GM23338 (cell line): ENCODE data around the gene TRAF4. TPM values are rescaled to one million over a fixed set of nuclear protein-coding genes. Genes with fewer than 3 reads are reported as not detected.
A peak's percentile ranks its signal among the peaks of the same experiment; 100 is the strongest.

Experiments used
- ATAC-seq: fragments of 200-7000 bp; cut with Tn5 transposase; 3 replicates; pipeline ENCODE4 v1.9.1; 2020
- DNase-seq: peaks from one replicate; pipeline ENCODE4 v3.0.0-alpha.2; 2015; ENCODE audit warnings: low spot score
- H2AFZ ChIP-seq: fragments of 200-600 bp; sonication (generic); 2 replicates; pipeline ENCODE4 v1.8.0; 2016; ENCODE audit warnings: antibody characterized with exemption, mild to moderate bottlenecking, moderate library complexity
- H3F3A ChIP-seq: fragments of 200-600 bp; sonication (generic); replicated peaks from 2 replicates; pipeline ENCODE4 v1.8.0; 2017; ENCODE audit warnings: antibody characterized with exemption, mixed run types, low read depth
- H3K27ac ChIP-seq: fragments of 200-600 bp; sonication (generic); 2 replicates; pipeline ENCODE4 v1.6.1; 2016; ENCODE audit warnings: low read depth
- H3K27me3 ChIP-seq: fragments of 200-600 bp; sonication (generic); 2 replicates; pipeline ENCODE4 v1.8.0; 2016; ENCODE audit warnings: mild to moderate bottlenecking, mixed run types, moderate library complexity; ENCODE audit not compliant: insufficient read depth
- H3K36me3 ChIP-seq: fragments of 200-600 bp; sonication (generic); 2 replicates; pipeline ENCODE4 v1.8.0; 2016; ENCODE audit warnings: mild to moderate bottlenecking; ENCODE audit not compliant: insufficient read depth
- H3K4me1 ChIP-seq: fragments of 200-600 bp; sonication (generic); 2 replicates; pipeline ENCODE4 v1.8.0; 2016; ENCODE audit warnings: mild to moderate bottlenecking, moderate library complexity; ENCODE audit not compliant: insufficient read depth
- H3K4me2 ChIP-seq: fragments of 200-600 bp; sonication (generic); 2 replicates; pipeline ENCODE4 v1.7.1; 2017; ENCODE audit warnings: mixed run types
- H3K4me3 ChIP-seq: fragments of 200-600 bp; sonication (generic); 2 replicates; pipeline ENCODE4 v1.6.1; 2016; ENCODE audit warnings: mixed run types
- H3K79me2 ChIP-seq: fragments of 200-600 bp; sonication (generic); replicated peaks from 2 replicates; pipeline ENCODE4 v1.8.0; 2017; ENCODE audit warnings: mild to moderate bottlenecking; ENCODE audit not compliant: insufficient read depth
- H3K9me2 ChIP-seq: fragments of 200-600 bp; sonication (generic); 2 replicates; pipeline ENCODE4 v1.8.0; 2017; ENCODE audit not compliant: insufficient read depth
- H4K20me1 ChIP-seq: fragments of 200-600 bp; sonication (generic); replicated peaks from 2 replicates; pipeline ENCODE4 v1.8.0; 2017; ENCODE audit warnings: mild to moderate bottlenecking; ENCODE audit not compliant: insufficient read depth
- H3K27ac Mint-ChIP-seq: 2 replicates; pipeline ENCODE4 v1.8.0; 2020; ENCODE audit warnings: inconsistent platforms, mild to moderate bottlenecking, moderate library complexity, mixed read lengths
- H3K27me3 Mint-ChIP-seq: 3 replicates; pipeline ENCODE4 v1.8.0; 2022; ENCODE audit warnings: low read depth, mild to moderate bottlenecking, moderate library complexity, mixed read lengths, inconsistent platforms; ENCODE audit not compliant: insufficient read depth, poor library complexity
- H3K36me3 Mint-ChIP-seq: 3 replicates; pipeline ENCODE4 v1.8.0; 2021; ENCODE audit warnings: low read depth, mild to moderate bottlenecking, inconsistent platforms, moderate library complexity, mixed read lengths
- H3K4me1 Mint-ChIP-seq: 3 replicates; pipeline ENCODE4 v1.8.0; 2020; ENCODE audit warnings: mild to moderate bottlenecking, inconsistent platforms, mixed read lengths
- H3K4me3 Mint-ChIP-seq: 3 replicates; pipeline ENCODE4 v1.8.0; 2021; ENCODE audit warnings: moderate library complexity, mild to moderate bottlenecking, inconsistent platforms, mixed read lengths
- H3K9me3 Mint-ChIP-seq: 3 replicates; pipeline ENCODE4 v1.8.0; 2020; ENCODE audit warnings: moderate library complexity, mild to moderate bottlenecking, inconsistent platforms, mixed read lengths
- CREB1 ChIP-seq: fragments of 250-450 bp; sonication (Bioruptor Pico); IDR thresholded peaks from 2 replicates; pipeline ENCODE4 v1.5.0; 2020; ENCODE audit warnings: low read depth, mild to moderate bottlenecking, moderate library complexity
- CTCF ChIP-seq, 2 experiments: fragments of 200-600 bp in 1 of 2; sonication (generic) in 1 of 2; conservative IDR thresholded peaks; 2 replicates each; pipeline versions ENCODE4 v1.5.1 to v1.6.1; 2016 to 2017; ENCODE audit warnings: antibody characterized with exemption in 2 of 2, low read depth in 2 of 2, mild to moderate bottlenecking in 2 of 2, moderate library complexity in 1 of 2
- ETS1 ChIP-seq: IDR thresholded peaks from 2 replicates; pipeline ENCODE4 v1.6.1; 2016; ENCODE audit warnings: antibody characterized with exemption
- EZH2 ChIP-seq: fragments of 200-600 bp; sonication (generic); IDR thresholded peaks from one replicate; pipeline ENCODE4 v1.8.0; 2017; ENCODE audit warnings: antibody characterized with exemption, mild to moderate bottlenecking, low read depth; ENCODE audit not compliant: unreplicated experiment
- EZH2phosphoT487 ChIP-seq: fragments of 200-600 bp; sonication (generic); IDR thresholded peaks from one replicate; pipeline ENCODE4 v1.8.1; 2018; ENCODE audit warnings: antibody characterized with exemption; ENCODE audit not compliant: unreplicated experiment
- JUNB ChIP-seq: IDR thresholded peaks from one replicate; pipeline ENCODE4 v1.6.1; 2016; ENCODE audit warnings: antibody characterized with exemption; ENCODE audit not compliant: unreplicated experiment
- NANOG ChIP-seq: IDR thresholded peaks from 2 replicates; pipeline ENCODE4 v1.6.1; 2016; ENCODE audit warnings: antibody characterized with exemption, borderline replicate concordance
- POLR2AphosphoS5 ChIP-seq: IDR thresholded peaks from 2 replicates; pipeline ENCODE4 v1.6.1; 2016; ENCODE audit warnings: antibody characterized with exemption, low read depth
- REST ChIP-seq: IDR thresholded peaks from one replicate; pipeline ENCODE4 v1.6.1; 2018; ENCODE audit warnings: antibody characterized with exemption; ENCODE audit not compliant: unreplicated experiment
- STAT1 ChIP-seq: IDR thresholded peaks from one replicate; pipeline ENCODE4 v1.6.1; 2016; ENCODE audit warnings: antibody characterized with exemption; ENCODE audit not compliant: unreplicated experiment
- ZNF114 ChIP-seq: fragments of 250-450 bp; sonication (Bioruptor Pico); IDR thresholded peaks from 2 replicates; pipeline ENCODE4 v1.5.0; 2020; ENCODE audit warnings: mild to moderate bottlenecking, moderate library complexity
- ZNF331 ChIP-seq: fragments of 250-450 bp; sonication (Bioruptor Pico); IDR thresholded peaks from 2 replicates; pipeline ENCODE4 v1.5.0; 2020; ENCODE audit warnings: low read depth, mild to moderate bottlenecking, moderate library complexity
- ZNF462 ChIP-seq: fragments of 250-450 bp; sonication (Bioruptor Pico); IDR thresholded peaks from 2 replicates; pipeline ENCODE4 v1.5.0; 2020; ENCODE audit warnings: mild to moderate bottlenecking, moderate library complexity
- polyA plus RNA-seq: library from polyadenylated mRNA; unstranded; fragments of >200 nt; fragmentation: Nextera tagmentation; extraction: Ambion mirVana; gene quantifications from 2 replicates; pipeline ENCODE4 v1.2.1, GENCODE V29; 2016
- total RNA-seq: library from RNA; depleted of rRNA; stranded (reverse); fragments of >200 nt; shearing (Covaris generic); gene quantifications from 2 replicates; pipeline ENCODE4 v1.2.3, GENCODE V29; 2014

TRAF4 gene
- total and polyA plus RNA-seq, 2 experiments from 2014 or later, result 63.5 to 152 TPM

- H3K36me3 Mint-ChIP-seq, result peaks cover 82% of the 10 kb centered on the region
- Histone ChIP-seq H3K27ac (peak overlapping the region; percentile 99; the same call in 1 of the 2 replicates), H3K9me2 (no peaks in the 10 kb centered on the region), H3K4me2 (no peak overlapping the region), H2AFZ (no peak overlapping the region), H4K20me1 (peaks cover 20% of the 10 kb centered on the region), H3K36me3 (peaks cover 34% of the 10 kb centered on the region), H3K27me3 (no peaks in the 10 kb centered on the region), H3F3A (peaks cover 68% of the 10 kb centered on the region), H3K4me3 (no peak overlapping the region), H3K79me2 (peaks cover 32% of the 10 kb centered on the region), H3K4me1 (peaks cover 28% of the 10 kb centered on the region)
- H3K9me3 Mint-ChIP-seq, result no peaks in the 10 kb centered on the region
- peaks cover 51% of the 10 kb centered on the region for H3K27me3 Mint-ChIP-seq
- DNase-seq (no peak), ATAC-seq (no peak)
- H3K4me3 Mint-ChIP-seq, result peak overlapping the region; percentile 29; the same call in 2 of the 3 replicates
- H3K4me1 Mint-ChIP-seq, result peaks cover 42% of the 10 kb centered on the region
- H3K27ac Mint-ChIP-seq, result peak overlapping the region; percentile 98
- TF ChIP-seq ZNF114 (CRISPR knock-in tag), result no peak
- TF ChIP-seq EZH2phosphoT487, result no peak
- no peak for TF ChIP-seq STAT1
- TF ChIP-seq REST, result no peak
- TF ChIP-seq ZNF331 (CRISPR knock-in tag), result no peak
- TF ChIP-seq JUNB, result no peak
- TF ChIP-seq NANOG, result no peak
- no peak for TF ChIP-seq EZH2
- TF ChIP-seq CREB1 (CRISPR knock-in tag), result no peak
- TF ChIP-seq ZNF462 (CRISPR knock-in tag), result no peak
- no peak; the same call in 1 of the 2 replicates for TF ChIP-seq POLR2AphosphoS5
- TF ChIP-seq CTCF (conservative IDR thresholded peaks at IDR 0.05; ENCODE audit: low read depth in 2 of 2), result no peak
- no peak for TF ChIP-seq ETS1
These were observed 4.3 kb downstream of the TRAF4 start for GRCh38 chr17:28747801-28748750.
